WTC11 (cell line): Measurements from ENCODE around the gene NFILZ. TPM values are rescaled to one million over a fixed set of nuclear protein-coding genes. Genes with fewer than 3 reads are reported as not detected.
"Not testable (repeated sequence)": the region's sequence is repeated elsewhere in the genome, so short reads cannot be mapped to it uniquely, and the experiment has no call there.

ENCODE experiments used
- ATAC-seq: fragments of 200-7000 bp; cut with Tn5 transposase; 2 replicates; pipeline ENCODE4 v1.10.0; 2021; ENCODE audit warnings: mild to moderate bottlenecking, moderate library complexity
- CTCF ChIA-PET: fragments of 300-600 bp; sonication (Branson Sonifier 250); formaldehyde crosslinking; loops from one replicate; lab custom pipeline; 2021; ENCODE audit warnings: antibody characterized with exemption; lab: Charles Lee
- POLR2A ChIA-PET: fragments of 350-600 bp; sonication (Branson Sonifier 250); formaldehyde crosslinking; loops from one replicate; lab custom pipeline; 2021; ENCODE audit warnings: antibody characterized with exemption; lab: Charles Lee
- DNase-seq: peaks from one replicate; pipeline ENCODE4 v3.0.0; 2021; ENCODE audit warnings: low spot score
- H3K27ac Mint-ChIP-seq: 2 replicates; pipeline ENCODE4 v1.8.0; 2021; ENCODE audit warnings: mixed read lengths
- H3K27me3 Mint-ChIP-seq: 2 replicates; pipeline ENCODE4 v1.8.0; 2021; ENCODE audit warnings: low read depth, mild to moderate bottlenecking, moderate library complexity, mixed read lengths
- H3K36me3 Mint-ChIP-seq: 2 replicates; pipeline ENCODE4 v1.8.0; 2021; ENCODE audit warnings: mixed read lengths
- H3K4me1 Mint-ChIP-seq: 2 replicates; pipeline ENCODE4 v1.8.0; 2022; ENCODE audit warnings: mixed read lengths
- H3K4me3 Mint-ChIP-seq: 2 replicates; pipeline ENCODE4 v1.8.0; 2021; ENCODE audit warnings: mild to moderate bottlenecking, moderate library complexity, mixed read lengths
- H3K9me3 Mint-ChIP-seq: 2 replicates; pipeline ENCODE4 v1.8.0; 2021; ENCODE audit warnings: mixed read lengths
- ARID4B ChIP-seq: sonication (generic); formaldehyde crosslinking; IDR thresholded peaks from 2 replicates; pipeline ENCODE4 v1.8.0; 2023; ENCODE audit warnings: missing genetic modification reagents, mild to moderate bottlenecking, borderline replicate concordance
- CDX4 ChIP-seq: fragments of 250-450 bp; sonication (Bioruptor Pico); IDR thresholded peaks from 2 replicates; pipeline ENCODE4 v1.9.0; 2021; ENCODE audit warnings: moderate library complexity, mild to moderate bottlenecking, inconsistent platforms, borderline replicate concordance
- ETV6 ChIP-seq: sonication (generic); formaldehyde crosslinking; IDR thresholded peaks from 2 replicates; pipeline ENCODE4 v1.8.1; 2022; ENCODE audit warnings: mild to moderate bottlenecking, missing genetic modification reagents
- GABPB1 ChIP-seq: sonication (generic); formaldehyde crosslinking; IDR thresholded peaks from 2 replicates; pipeline ENCODE4 v1.8.1; 2023; ENCODE audit warnings: mild to moderate bottlenecking, missing genetic modification reagents
- KAT7 ChIP-seq: sonication (generic); formaldehyde crosslinking; IDR thresholded peaks from 2 replicates; pipeline ENCODE4 v1.8.1; 2023; ENCODE audit warnings: missing genetic modification reagents, mild to moderate bottlenecking, borderline replicate concordance
- NFATC4 ChIP-seq: fragments of 250-450 bp; sonication (Bioruptor Pico); IDR thresholded peaks from 2 replicates; pipeline ENCODE4 v1.9.0; 2021; ENCODE audit warnings: mild to moderate bottlenecking
- NFYB ChIP-seq: sonication (generic); formaldehyde crosslinking; conservative IDR thresholded peaks from 2 replicates; pipeline ENCODE4 v1.8.0; 2022; ENCODE audit warnings: low read depth, missing genetic modification reagents
- NR2C2 ChIP-seq: sonication (generic); formaldehyde crosslinking; IDR thresholded peaks from 2 replicates; pipeline ENCODE4 v1.8.0; 2022; ENCODE audit warnings: mild to moderate bottlenecking, missing genetic modification reagents
- TCF7 ChIP-seq: sonication (generic); formaldehyde crosslinking; IDR thresholded peaks from 2 replicates; pipeline ENCODE4 v1.8.0; 2022; ENCODE audit warnings: mild to moderate bottlenecking, low read depth, missing genetic modification reagents, moderate library complexity
- ZNF138 ChIP-seq: sonication (generic); formaldehyde crosslinking; conservative IDR thresholded peaks from 2 replicates; pipeline ENCODE4 v1.8.1; 2022; ENCODE audit warnings: mild to moderate bottlenecking, moderate library complexity, missing genetic modification reagents
- ZNF263 ChIP-seq: sonication (generic); formaldehyde crosslinking; IDR thresholded peaks from 2 replicates; pipeline ENCODE4 v1.8.1; 2022; ENCODE audit warnings: low read depth, mild to moderate bottlenecking, moderate library complexity, missing genetic modification reagents
- ZNF671 ChIP-seq: fragments of 250-450 bp; sonication (Bioruptor Pico); IDR thresholded peaks from 2 replicates; pipeline ENCODE4 v1.8.0; 2021; ENCODE audit warnings: mild to moderate bottlenecking
- total RNA-seq: library from RNA; stranded (reverse); gene quantifications from 3 replicates; pipeline ENCODE4 v1.2.3, GENCODE V29; 2021
- TF ChIP-seq, protein P1 (sequence below): sonication (generic); formaldehyde crosslinking; IDR thresholded peaks from 2 replicates; pipeline ENCODE4 v1.8.1; 2022; ENCODE audit warnings: mild to moderate bottlenecking, missing genetic modification reagents, moderate library complexity, borderline replicate concordance

NFILZ gene
- total RNA-seq, 1 experiment from 2014 or later: not detected

DNA sequence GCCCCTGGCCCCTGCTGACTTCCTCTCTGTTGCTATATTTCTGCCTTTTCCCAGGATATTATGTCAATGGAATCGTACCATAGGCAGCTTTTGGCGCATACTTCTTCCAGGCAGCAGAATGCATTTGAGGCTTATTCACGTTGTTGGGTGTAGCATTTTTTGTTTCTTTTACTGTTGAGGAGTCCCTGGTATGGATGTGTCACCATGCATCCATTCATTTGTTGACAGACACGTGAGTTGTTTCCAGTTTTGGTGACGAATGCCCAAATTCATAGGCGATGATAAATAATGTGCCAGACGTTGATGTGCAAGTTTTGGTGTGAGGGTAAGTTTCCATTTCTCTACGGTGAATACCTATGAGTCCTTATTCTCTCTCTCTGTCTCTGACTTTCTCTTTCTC, 5.0 kb downstream of the NFILZ start:
- TF ChIP-seq ETV6 (no peak), ARID4B (no peak), NFATC4 (no peak), CDX4 (CRISPR knock-in tag) (no peak)
- ATAC-seq (no peak), DNase-seq (no peak)
- Mint-ChIP-seq H3K9me3 (no peaks in the 10 kb centered on the region), H3K27ac (no peak overlapping the region), H3K36me3 (no peaks in the 10 kb centered on the region), H3K4me3 (no peak overlapping the region), H3K27me3 (peaks cover 10% of the 10 kb centered on the region; the same call in 1 of the 2 replicates), H3K4me1 (peaks cover 20% of the 10 kb centered on the region)
- ChIA-PET CTCF (no interaction called here), POLR2A (no interaction called here)

DNA sequence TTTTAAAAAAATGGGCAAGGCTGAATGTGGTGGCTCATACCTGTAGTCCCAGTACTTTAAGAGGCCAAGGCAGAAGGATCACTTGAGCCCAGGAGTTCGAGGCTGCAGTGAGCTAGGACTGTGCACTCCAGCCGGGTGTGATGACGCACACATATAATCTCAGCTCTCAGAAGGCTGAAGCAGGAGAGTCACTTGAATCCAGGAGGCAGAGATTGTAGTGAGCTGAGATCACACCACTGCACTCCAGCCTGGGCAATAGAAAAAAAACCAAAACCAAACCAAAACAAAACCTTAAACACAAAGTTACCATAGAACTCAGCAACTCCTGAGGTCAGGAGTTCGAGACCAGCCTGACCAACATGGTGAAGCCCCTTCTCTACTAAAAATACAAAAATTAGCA, 6.6 kb downstream of the NFILZ start:
- POLR2A ChIA-PET, H3K4me1 Mint-ChIP-seq, DNase-seq, H3K36me3 Mint-ChIP-seq, H3K4me3 Mint-ChIP-seq, H3K27ac Mint-ChIP-seq, ATAC-seq, H3K9me3 Mint-ChIP-seq: not testable (repeated sequence)
- CTCF ChIA-PET: interaction anchor here (1.2 to 2.2 kb wide), 3 partner anchors 17 to 57 kb away, joined by 3 to 6 read pairs (median 5); no protein-coding TSS in a partner anchor
- peaks cover 19% of the 10 kb centered on the region for H3K27me3 Mint-ChIP-seq

- Mint-ChIP-seq H3K27ac (no peak overlapping the region), H3K27me3 (peaks cover 25% of the 10 kb centered on the region), H3K4me1 (peaks cover 8% of the 10 kb centered on the region), H3K4me3 (no peak overlapping the region), H3K36me3 (no peaks in the 10 kb centered on the region), H3K9me3 (peaks cover 10% of the 10 kb centered on the region)
- POLR2A ChIA-PET: no interaction called here
- no peak for TF ChIP-seq ZNF671 (CRISPR knock-in tag)
- TF ChIP-seq ZNF263 (CRISPR knock-in tag): no peak
- TF ChIP-seq CDX4 (CRISPR knock-in tag): no peak
- no peak for TF ChIP-seq GABPB1
- no peak for TF ChIP-seq ZNF138 (CRISPR knock-in tag)
- TF ChIP-seq, protein P1, sequence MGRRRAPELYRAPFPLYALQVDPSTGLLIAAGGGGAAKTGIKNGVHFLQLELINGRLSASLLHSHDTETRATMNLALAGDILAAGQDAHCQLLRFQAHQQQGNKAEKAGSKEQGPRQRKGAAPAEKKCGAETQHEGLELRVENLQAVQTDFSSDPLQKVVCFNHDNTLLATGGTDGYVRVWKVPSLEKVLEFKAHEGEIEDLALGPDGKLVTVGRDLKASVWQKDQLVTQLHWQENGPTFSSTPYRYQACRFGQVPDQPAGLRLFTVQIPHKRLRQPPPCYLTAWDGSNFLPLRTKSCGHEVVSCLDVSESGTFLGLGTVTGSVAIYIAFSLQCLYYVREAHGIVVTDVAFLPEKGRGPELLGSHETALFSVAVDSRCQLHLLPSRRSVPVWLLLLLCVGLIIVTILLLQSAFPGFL: no peak
- TF ChIP-seq NR2C2 (CRISPR knock-in tag): no peak
- TF ChIP-seq NFYB (CRISPR knock-in tag): no peak
- TF ChIP-seq TCF7: no peak
- no peak for TF ChIP-seq KAT7 (CRISPR knock-in tag)
- CTCF ChIA-PET: interaction anchor here (1.5 to 2.2 kb wide), 3 partner anchors 16 to 57 kb away, joined by 3 to 9 read pairs (median 5); no protein-coding TSS in a partner anchor
- ATAC-seq: no peak
- no peak for DNase-seq
Measured at GRCh38 chr19:8638078-8638619, 7.7 kb downstream of the NFILZ start.
